Measurements from ENCODE around the gene B4GALT2. TPM values are rescaled to one million over a fixed set of nuclear protein-coding genes. Genes with fewer than 3 reads are reported as not detected.

B4GALT2 gene
- polyA plus RNA-seq, 6 donors from 2014 or later, result 0.16 to 1.6 (median 0.37) TPM; not detected in 1

DNA sequence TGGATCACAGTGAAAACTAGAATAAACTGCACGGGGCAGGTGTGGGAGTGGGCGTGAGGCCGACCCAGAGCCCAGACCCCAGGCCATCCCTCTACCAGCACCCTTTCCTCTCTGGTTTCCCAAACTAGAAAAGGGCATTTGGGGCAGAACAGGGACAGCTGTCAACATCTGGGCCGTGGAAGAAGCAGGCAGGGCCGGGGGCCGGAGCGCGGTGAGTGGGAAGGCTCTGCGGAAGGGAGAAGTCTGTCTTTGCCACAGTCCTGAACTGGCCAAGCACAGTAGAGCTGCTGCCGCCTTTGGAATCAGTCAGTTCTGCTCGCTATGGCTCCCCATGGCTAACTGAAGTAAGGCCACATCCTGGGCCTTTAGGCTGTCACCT lies 19.0 kb downstream of the B4GALT2 start:
- Mint-ChIP-seq H3K27ac (no peak overlapping the region), H3K9me3 (no peaks in the 10 kb centered on the region), H3K4me1 (peaks cover 14 to 18% (median 18%) of the 10 kb centered on the region in 3 donors), H3K4me3 (no peak overlapping the region), H3K27me3 (peaks cover 0 to 14% (median 0%) of the 10 kb centered on the region in 3 donors), H3K36me3 (no peaks in the 10 kb centered on the region)
- no peak for DNase-seq
- no peak for ATAC-seq (ENCODE audit: low read depth in 2 of 2)

- H3K4me3 Mint-ChIP-seq, result no peak overlapping the region
- H3K9me3 Mint-ChIP-seq, result no peaks in the 10 kb centered on the region
- no peak overlapping the region for H3K27ac Mint-ChIP-seq
- no peaks in the 10 kb centered on the region for H3K36me3 Mint-ChIP-seq
- ATAC-seq (ENCODE audit: low read depth in 2 of 2) (no peak), DNase-seq (no peak)
- peaks cover 0 to 14% (median 0%) of the 10 kb centered on the region in 3 donors for H3K27me3 Mint-ChIP-seq
- peaks cover 0 to 10% (median 4%) of the 10 kb centered on the region in 3 donors for H3K4me1 Mint-ChIP-seq
Measured at GRCh38 chr1:43999455-43999854, 20.4 kb downstream of the B4GALT2 start.

DNA sequence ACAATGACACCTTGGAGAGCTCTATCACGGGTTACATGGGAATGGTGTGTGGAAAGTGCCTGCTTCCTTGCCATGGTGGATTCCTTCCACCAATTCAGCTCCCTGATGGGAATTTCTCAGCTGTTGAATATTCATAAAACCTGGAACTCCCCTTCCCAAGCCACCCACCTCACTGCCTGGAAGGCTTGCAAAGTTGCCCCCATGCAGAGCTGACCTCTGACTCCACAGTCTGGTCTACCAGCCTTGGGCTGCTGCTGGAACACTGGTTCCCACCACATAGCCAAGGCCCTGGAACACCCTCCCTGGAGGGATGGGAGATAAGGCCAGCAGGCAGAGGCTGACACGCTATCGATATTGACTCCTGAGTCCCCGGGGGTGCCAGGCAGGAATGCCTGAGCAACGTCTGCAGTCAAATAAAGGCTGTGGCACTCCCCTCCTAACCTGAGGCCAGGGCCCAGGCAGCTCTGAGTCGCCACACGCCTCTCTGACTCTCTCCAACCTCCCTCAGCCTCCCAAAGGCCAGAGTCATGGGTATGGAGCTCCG lies 21.2 kb downstream of the B4GALT2 start:
- Mint-ChIP-seq H3K27me3 (peaks cover 0 to 14% (median 0%) of the 10 kb centered on the region in 3 donors), H3K9me3 (no peaks in the 10 kb centered on the region), H3K4me1 (peaks cover 0 to 5% (median 0%) of the 10 kb centered on the region in 3 donors), H3K36me3 (no peaks in the 10 kb centered on the region), H3K4me3 (peak overlapping the region in 1 of 8 donors; percentile 42), H3K27ac (no peak overlapping the region)
- ATAC-seq (ENCODE audit: low read depth in 2 of 2) (no peak), DNase-seq (no peak)

GRCh38 chr1:44002165-44002564 lies 23.2 kb downstream of the B4GALT2 start:
- H3K4me1 Mint-ChIP-seq, result peaks cover 0 to 5% (median 0%) of the 10 kb centered on the region in 3 donors
- DNase-seq (no peak), ATAC-seq (ENCODE audit: low read depth in 2 of 2) (no peak)
- no peak overlapping the region for H3K27ac Mint-ChIP-seq
- no peaks in the 10 kb centered on the region for H3K9me3 Mint-ChIP-seq
- no peak overlapping the region for H3K4me3 Mint-ChIP-seq
- H3K27me3 Mint-ChIP-seq, result peaks cover 0 to 14% (median 0%) of the 10 kb centered on the region in 3 donors
- no peaks in the 10 kb centered on the region for H3K36me3 Mint-ChIP-seq

DNA sequence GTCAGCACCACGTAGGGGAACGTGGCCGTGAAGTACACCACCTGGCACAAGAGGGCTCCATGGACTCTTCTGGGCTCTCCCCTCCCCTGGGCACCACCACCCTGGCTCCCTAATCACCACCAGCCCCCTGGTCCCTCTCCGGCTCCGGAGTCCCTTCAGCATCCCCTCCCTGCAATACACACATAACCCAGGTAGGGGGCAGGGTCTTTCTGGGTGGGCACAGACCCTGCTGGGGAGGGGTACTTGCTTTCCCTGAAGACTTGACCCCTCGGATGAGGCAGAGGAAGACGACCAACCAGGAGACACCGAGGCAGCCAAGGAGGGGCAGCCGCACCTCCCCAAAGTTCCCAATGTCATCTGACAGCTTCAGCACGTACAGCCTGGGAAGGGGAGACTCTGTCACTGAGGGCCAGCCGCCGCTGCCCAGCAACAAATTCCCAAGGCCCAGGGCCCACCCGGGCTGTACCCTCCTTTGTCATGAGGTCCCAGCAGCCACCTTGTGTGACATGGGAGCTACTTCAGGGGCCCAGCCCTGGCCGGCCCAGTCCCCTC lies 23.7 kb downstream of the B4GALT2 start:
- DNase-seq (no peak), ATAC-seq (ENCODE audit: low read depth in 2 of 2) (no peak)
- H3K4me3 Mint-ChIP-seq, result no peak overlapping the region
- H3K9me3 Mint-ChIP-seq, result no peaks in the 10 kb centered on the region
- no peaks in the 10 kb centered on the region for H3K36me3 Mint-ChIP-seq
- peaks cover 0 to 5% (median 0%) of the 10 kb centered on the region in 3 donors for H3K4me1 Mint-ChIP-seq
- H3K27me3 Mint-ChIP-seq, result peaks cover 0 to 14% (median 0%) of the 10 kb centered on the region in 3 donors
- H3K27ac Mint-ChIP-seq, result no peak overlapping the region

GRCh38 chr1:44008259-44008658 lies 29.2 kb downstream of the B4GALT2 start:
- peak overlapping the region in 1 of 8 donors; percentile 64 for H3K4me3 Mint-ChIP-seq
- no peaks in the 10 kb centered on the region for H3K4me1 Mint-ChIP-seq
- H3K9me3 Mint-ChIP-seq, result no peaks in the 10 kb centered on the region
- H3K36me3 Mint-ChIP-seq, result no peaks in the 10 kb centered on the region
- no peak for ATAC-seq (ENCODE audit: low read depth in 2 of 2)
- no peaks in the 10 kb centered on the region for H3K27me3 Mint-ChIP-seq
- DNase-seq, result no peak
- no peak overlapping the region for H3K27ac Mint-ChIP-seq

DNA sequence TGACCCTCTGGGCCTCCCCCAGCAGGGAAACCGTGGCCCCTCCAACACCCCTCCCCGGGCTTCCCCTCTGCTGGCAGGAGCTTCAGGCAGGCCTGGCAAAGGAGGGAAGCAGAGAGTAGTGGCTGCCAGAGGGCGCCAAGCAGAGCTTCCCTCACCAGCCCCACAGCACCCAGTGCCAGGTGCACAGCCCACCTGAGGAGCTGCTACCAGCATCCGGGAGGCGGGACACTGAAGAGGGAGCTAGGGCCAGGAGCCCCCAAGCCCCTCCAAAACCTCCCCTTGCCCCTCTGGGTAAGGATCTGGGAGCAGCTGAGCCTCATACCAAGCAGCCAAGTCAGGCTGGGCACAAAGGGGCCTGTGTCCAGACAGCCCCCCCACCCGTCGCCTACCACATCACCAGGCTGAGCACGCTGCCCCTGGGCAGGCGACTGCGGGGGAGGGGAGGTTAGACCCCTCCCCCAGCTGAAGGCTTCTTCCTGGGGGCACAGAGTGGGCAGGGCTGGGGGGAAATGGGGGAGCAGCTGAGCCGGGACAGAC lies 32.0 kb downstream of the B4GALT2 start:
- peaks cover 0 to 13% (median 11%) of the 10 kb centered on the region in 3 donors for H3K27me3 Mint-ChIP-seq
- no peak overlapping the region for H3K4me3 Mint-ChIP-seq
- H3K36me3 Mint-ChIP-seq, result no peaks in the 10 kb centered on the region
- H3K9me3 Mint-ChIP-seq, result no peaks in the 10 kb centered on the region
- ATAC-seq (ENCODE audit: low read depth in 2 of 2), result no peak
- H3K4me1 Mint-ChIP-seq, result no peaks in the 10 kb centered on the region
- H3K27ac Mint-ChIP-seq, result no peak overlapping the region
- no peak for DNase-seq

DNA sequence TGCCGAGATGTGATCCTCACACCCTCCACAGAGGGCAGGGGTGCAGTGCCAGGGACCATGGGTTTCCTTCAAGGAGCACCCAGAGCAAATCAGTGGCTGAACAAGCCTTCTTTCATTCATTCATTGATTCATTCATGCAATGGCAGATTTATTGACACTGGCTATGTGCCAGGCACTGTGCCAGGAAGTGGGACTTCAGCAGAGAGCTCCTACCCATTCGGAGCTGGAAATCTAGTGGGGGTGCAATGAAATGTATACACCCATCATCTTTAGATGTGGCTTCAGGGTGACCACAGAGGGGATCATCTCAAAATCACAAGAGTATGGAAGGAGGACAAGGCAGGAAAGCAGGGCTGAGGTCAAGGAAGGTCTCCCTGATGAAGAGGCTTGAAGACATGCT lies 33.4 kb downstream of the B4GALT2 start:
- Mint-ChIP-seq H3K4me3 (peak overlapping the region in 1 of 8 donors; percentile 13), H3K9me3 (no peaks in the 10 kb centered on the region), H3K27me3 (peaks cover 0 to 13% (median 11%) of the 10 kb centered on the region in 3 donors), H3K27ac (peak overlapping the region in 1 of 6 donors; percentile 89), H3K4me1 (no peaks in the 10 kb centered on the region), H3K36me3 (no peaks in the 10 kb centered on the region)
- DNase-seq, result no peak
- no peak for ATAC-seq (ENCODE audit: low read depth in 2 of 2)

DNA sequence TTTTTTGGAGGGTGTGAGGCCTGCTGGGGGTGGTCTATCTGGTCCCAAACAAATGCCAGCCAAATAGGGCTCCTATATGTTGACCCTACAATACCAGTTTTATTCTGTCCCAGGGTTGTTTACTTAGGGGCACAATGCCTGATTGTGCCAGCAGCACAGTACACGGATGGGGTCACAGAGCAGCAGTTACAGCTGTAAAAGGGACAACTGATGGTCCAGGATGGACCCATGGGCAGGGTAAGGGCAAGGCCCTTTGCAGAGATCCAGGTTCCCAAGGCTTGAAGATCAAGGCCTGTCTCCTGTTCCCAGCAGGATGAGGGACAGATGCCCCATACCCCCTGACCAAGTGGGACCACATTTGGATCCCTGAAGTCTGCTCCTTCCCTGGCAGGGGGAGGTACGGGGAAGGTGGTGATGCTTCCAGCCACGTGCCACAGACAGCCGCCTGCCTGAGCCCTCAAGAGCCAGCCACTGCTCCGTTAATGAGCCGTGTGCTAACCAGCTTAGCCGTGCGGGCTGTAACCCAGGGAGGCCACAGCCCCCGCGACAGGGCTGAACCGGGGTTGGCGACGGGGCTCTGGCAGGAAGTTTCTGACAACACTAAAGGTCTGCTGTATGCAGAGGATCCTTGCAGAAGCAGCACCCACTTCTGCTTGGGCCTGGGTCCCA lies 34.1 kb downstream of the B4GALT2 start:
- ATAC-seq (ENCODE audit: low read depth in 2 of 2) (no peak), DNase-seq (no peak)
- Mint-ChIP-seq H3K27me3 (peaks cover 0 to 13% (median 11%) of the 10 kb centered on the region in 3 donors), H3K4me3 (no peak overlapping the region), H3K4me1 (no peaks in the 10 kb centered on the region), H3K36me3 (no peaks in the 10 kb centered on the region), H3K9me3 (no peaks in the 10 kb centered on the region), H3K27ac (no peak overlapping the region)

- Mint-ChIP-seq H3K4me1 (no peaks in the 10 kb centered on the region), H3K4me3 (no peak overlapping the region), H3K27ac (peak overlapping the region in 2 of 6 donors; percentile 3 to 13), H3K36me3 (no peaks in the 10 kb centered on the region), H3K9me3 (no peaks in the 10 kb centered on the region), H3K27me3 (peaks cover 0 to 13% (median 11%) of the 10 kb centered on the region in 3 donors)
- ATAC-seq (ENCODE audit: low read depth in 2 of 2), result no peak
- no peak for DNase-seq
Measured at GRCh38 chr1:44013949-44014348, 34.9 kb downstream of the B4GALT2 start.

DNA sequence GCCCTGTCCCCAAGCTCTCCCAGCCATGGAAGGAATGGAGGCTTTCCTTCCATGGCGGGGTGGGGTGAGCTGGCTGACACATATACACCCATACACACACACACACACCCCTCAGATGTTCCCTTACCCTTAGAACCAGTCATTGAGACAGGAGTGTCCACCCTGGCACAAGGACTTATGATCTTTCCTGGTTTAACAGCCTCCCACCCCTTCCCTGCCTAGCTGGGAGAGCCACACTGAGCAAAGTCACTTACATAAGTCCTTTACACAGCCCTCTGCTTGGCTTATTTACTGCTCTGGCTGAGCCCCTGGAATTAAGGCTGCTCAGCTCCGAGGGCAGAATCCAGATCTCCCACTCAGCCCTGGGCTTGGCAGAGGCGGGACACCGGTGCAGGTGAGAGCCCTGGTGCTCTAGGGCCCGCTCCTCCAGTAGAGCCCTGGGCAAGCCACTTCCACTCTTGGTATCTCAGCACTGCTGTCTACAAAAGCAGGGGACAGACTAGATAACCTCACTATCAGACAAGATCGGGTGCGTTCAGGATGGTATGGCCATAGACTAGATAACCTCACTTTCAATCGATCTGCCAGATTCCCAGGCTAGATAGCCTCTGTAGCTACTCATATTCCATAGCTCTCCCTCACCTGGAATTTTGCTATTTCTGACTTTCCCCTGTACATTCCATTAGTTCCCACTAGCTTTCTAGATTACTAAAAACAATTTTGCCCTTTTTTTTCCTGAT lies 35.5 kb downstream of the B4GALT2 start:
- no peak overlapping the region for H3K4me3 Mint-ChIP-seq
- DNase-seq, result no peak
- no peaks in the 10 kb centered on the region for H3K9me3 Mint-ChIP-seq
- H3K27ac Mint-ChIP-seq, result peak overlapping the region in 2 of 6 donors; percentile 3 to 13
- peaks cover 0 to 13% (median 11%) of the 10 kb centered on the region in 3 donors for H3K27me3 Mint-ChIP-seq
- no peak for ATAC-seq (ENCODE audit: low read depth in 2 of 2)
- H3K4me1 Mint-ChIP-seq, result no peaks in the 10 kb centered on the region
- H3K36me3 Mint-ChIP-seq, result no peaks in the 10 kb centered on the region

DNA sequence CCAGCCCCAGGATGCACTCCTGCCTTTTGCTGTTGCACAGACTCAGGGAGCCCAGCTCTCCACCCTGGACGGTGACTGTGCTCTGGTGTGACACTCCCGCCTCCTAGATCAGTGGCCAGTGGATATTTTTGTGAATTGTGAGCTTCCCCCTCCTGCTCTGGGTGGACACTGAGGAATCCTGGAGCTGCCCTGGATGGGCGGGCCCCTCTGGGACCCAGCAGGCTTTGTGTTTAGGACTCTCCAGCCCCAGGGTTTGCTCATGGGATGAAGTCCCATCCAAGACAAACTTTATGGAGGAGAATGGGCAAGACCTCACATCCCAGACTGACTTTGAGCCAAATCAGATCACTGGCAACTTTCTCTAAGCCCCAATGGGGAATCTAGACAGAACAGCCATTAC lies 36.2 kb downstream of the B4GALT2 start:
- ATAC-seq (ENCODE audit: low read depth in 2 of 2) (no peak), DNase-seq (no peak)
- no peaks in the 10 kb centered on the region for H3K9me3 Mint-ChIP-seq
- no peaks in the 10 kb centered on the region for H3K4me1 Mint-ChIP-seq
- H3K27ac Mint-ChIP-seq, result no peak overlapping the region
- no peak overlapping the region for H3K4me3 Mint-ChIP-seq
- peaks cover 0 to 13% (median 11%) of the 10 kb centered on the region in 3 donors for H3K27me3 Mint-ChIP-seq
- H3K36me3 Mint-ChIP-seq, result no peaks in the 10 kb centered on the region

DNA sequence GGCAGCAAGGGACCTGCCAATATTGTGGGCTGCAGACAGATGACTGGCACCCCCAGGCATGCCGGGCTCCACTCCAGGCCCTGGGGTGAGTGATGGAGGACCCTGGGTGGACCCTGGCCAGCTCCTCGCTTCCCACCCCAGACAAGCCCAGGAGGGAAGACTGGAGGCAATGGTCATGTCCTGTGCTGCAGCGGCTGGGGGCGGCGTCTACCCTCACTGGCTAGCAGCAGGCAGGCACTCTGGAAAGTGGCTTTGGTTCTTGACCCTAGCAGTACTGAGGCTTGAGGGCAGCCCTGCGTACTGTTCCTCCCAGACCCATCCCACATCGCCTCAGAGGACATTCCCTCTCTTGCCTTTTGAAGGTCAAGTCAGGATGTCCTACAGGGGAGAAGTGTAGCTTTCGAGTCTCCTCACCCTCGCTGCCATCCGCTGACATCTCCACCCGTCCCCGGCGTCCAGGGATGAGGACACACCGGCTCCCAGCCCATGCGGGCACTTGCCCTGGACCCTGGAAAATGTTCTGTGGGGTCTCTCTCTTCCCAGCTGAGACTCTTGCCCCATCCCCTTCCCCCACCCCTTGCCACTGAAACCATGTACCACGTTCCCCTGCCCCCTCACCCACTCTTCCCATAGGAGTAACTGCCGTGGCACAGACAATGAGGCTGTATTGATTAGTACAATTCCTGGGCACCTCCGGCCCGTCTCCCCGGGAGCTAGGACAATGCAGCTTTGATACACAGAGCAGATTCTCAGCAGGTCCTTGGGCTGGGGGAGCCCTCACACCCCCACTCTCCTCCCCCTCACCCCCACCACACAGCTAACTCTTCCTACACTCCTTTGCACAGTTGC lies 37.3 kb downstream of the B4GALT2 start:
- ATAC-seq (ENCODE audit: low read depth in 2 of 2), result no peak
- no peaks in the 10 kb centered on the region for H3K36me3 Mint-ChIP-seq
- DNase-seq, result no peak
- H3K27me3 Mint-ChIP-seq, result peaks cover 0 to 13% (median 11%) of the 10 kb centered on the region in 3 donors
- H3K27ac Mint-ChIP-seq, result no peak overlapping the region
- no peaks in the 10 kb centered on the region for H3K4me1 Mint-ChIP-seq
- no peak overlapping the region for H3K4me3 Mint-ChIP-seq
- H3K9me3 Mint-ChIP-seq, result no peaks in the 10 kb centered on the region
